ENCODE data around the gene TNFRSF4.

Gene TNFRSF4

GRCh38 chr1:1246577-1247340 is 32.8 kb upstream of the TNFRSF4 start, which contains the start of gene C1QTNF12:
Gene C1QTNF12, minus strand, starts transcription at chr1:1246722. Its CDS starts 32 bp downstream, at chr1:1246690.
- DNase-seq, result no peak
- in situ Hi-C loops (cut with HindIII; ENCODE audit: low pct_ligation_motif_present, low pct_unique_long_range_greater_than_20kb, low sequenced_read_pairs), result no loop called here

- in situ Hi-C loops (cut with HindIII; ENCODE audit: low pct_ligation_motif_present, low pct_unique_long_range_greater_than_20kb, low sequenced_read_pairs), result no loop called here
- DNase-seq, result no peak
Measured at GRCh38 chr1:1245817-1246576, 32.0 kb upstream of the TNFRSF4 start.

GRCh38 chr1:1245178-1245816 is 31.3 kb upstream of the TNFRSF4 start:
- in situ Hi-C loops (cut with HindIII; ENCODE audit: low pct_ligation_motif_present, low pct_unique_long_range_greater_than_20kb, low sequenced_read_pairs), result no loop called here
- DNase-seq, result no peak

- in situ Hi-C loops (cut with HindIII; ENCODE audit: low pct_ligation_motif_present, low pct_unique_long_range_greater_than_20kb, low sequenced_read_pairs), result no loop called here
- no peak for DNase-seq
Measured at GRCh38 chr1:1244192-1244811, 30.3 kb upstream of the TNFRSF4 start.

GRCh38 chr1:1243807-1244191 is 29.8 kb upstream of the TNFRSF4 start:
- in situ Hi-C loops (cut with HindIII; ENCODE audit: low pct_ligation_motif_present, low pct_unique_long_range_greater_than_20kb, low sequenced_read_pairs), result no loop called here
- no peak for DNase-seq

- in situ Hi-C loops (cut with HindIII; ENCODE audit: low pct_ligation_motif_present, low pct_unique_long_range_greater_than_20kb, low sequenced_read_pairs), result no loop called here
- no peak for DNase-seq
Measured at GRCh38 chr1:1243266-1243660, 29.3 kb upstream of the TNFRSF4 start.

GRCh38 chr1:1242461-1243265 is 28.7 kb upstream of the TNFRSF4 start:
- DNase-seq, result no peak
- in situ Hi-C loops (cut with HindIII; ENCODE audit: low pct_ligation_motif_present, low pct_unique_long_range_greater_than_20kb, low sequenced_read_pairs), result no loop called here

GRCh38 chr1:1241588-1242219 is 27.8 kb upstream of the TNFRSF4 start:
- in situ Hi-C loops (cut with HindIII; ENCODE audit: low pct_ligation_motif_present, low pct_unique_long_range_greater_than_20kb, low sequenced_read_pairs), result no loop called here
- no peak for DNase-seq

GRCh38 chr1:1240822-1241587 is 27.1 kb upstream of the TNFRSF4 start:
- DNase-seq, result peak; percentile 53
- in situ Hi-C loops (cut with HindIII; ENCODE audit: low pct_ligation_motif_present, low pct_unique_long_range_greater_than_20kb, low sequenced_read_pairs), result no loop called here

- in situ Hi-C loops (cut with HindIII; ENCODE audit: low pct_ligation_motif_present, low pct_unique_long_range_greater_than_20kb, low sequenced_read_pairs), result no loop called here
- no peak for DNase-seq
Measured at GRCh38 chr1:1240348-1240732, 26.4 kb upstream of the TNFRSF4 start.

GRCh38 chr1:1239614-1240347 is 25.8 kb upstream of the TNFRSF4 start:
- in situ Hi-C loops (cut with HindIII; ENCODE audit: low pct_ligation_motif_present, low pct_unique_long_range_greater_than_20kb, low sequenced_read_pairs), result no loop called here
- no peak for DNase-seq

- no peak for DNase-seq
Measured at GRCh38 chr1:1239227-1239613, 25.3 kb upstream of the TNFRSF4 start.

GRCh38 chr1:1238702-1239178 is 24.8 kb upstream of the TNFRSF4 start:
- no peak for DNase-seq
- in situ Hi-C loops (cut with HindIII; ENCODE audit: low pct_ligation_motif_present, low pct_unique_long_range_greater_than_20kb, low sequenced_read_pairs), result no loop called here

More at GRCh38 chr1:1239227-1239613, 25.3 kb upstream of the TNFRSF4 start:
- in situ Hi-C loops (cut with HindIII; ENCODE audit: low pct_ligation_motif_present, low pct_unique_long_range_greater_than_20kb, low sequenced_read_pairs), result no loop called here

GRCh38 chr1:1237874-1238701 is 24.1 kb upstream of the TNFRSF4 start:
- DNase-seq, result no peak
- in situ Hi-C loops (cut with HindIII; ENCODE audit: low pct_ligation_motif_present, low pct_unique_long_range_greater_than_20kb, low sequenced_read_pairs), result no loop called here

- no peak for DNase-seq
- in situ Hi-C loops (cut with HindIII; ENCODE audit: low pct_ligation_motif_present, low pct_unique_long_range_greater_than_20kb, low sequenced_read_pairs), result no loop called here
Measured at GRCh38 chr1:1236945-1237873, 23.3 kb upstream of the TNFRSF4 start.

Measured in ACHN (cell line).